Calu3 (cell line): ENCODE measurements around the gene LILRA2. TPM values are rescaled to one million over a fixed set of nuclear protein-coding genes. Genes with fewer than 3 reads are reported as not detected.

Source experiments
- BruUV-seq: library from RNA; stranded (reverse); fragments of 400-500 nt; replicated peaks from 2 replicates; lab custom pipeline; 2021; lab: Mats Ljungman, UMichigan
- CTCF ChIA-PET: fragments of 300-600 bp; sonication (Branson Sonifier 250); formaldehyde crosslinking; loops from one replicate; lab custom pipeline; 2022; ENCODE audit warnings: antibody characterized with exemption; lab: Charles Lee
- DNase-seq: peaks from one replicate; pipeline ENCODE4 v3.0.0; 2022
- H3K27ac Mint-ChIP-seq: one replicate; pipeline ENCODE4 v1.8.0; 2022; ENCODE audit warnings: mixed read lengths; ENCODE audit not compliant: unreplicated experiment
- H3K27me3 Mint-ChIP-seq: one replicate; pipeline ENCODE4 v1.8.0; 2022; ENCODE audit warnings: mixed read lengths; ENCODE audit not compliant: unreplicated experiment
- H3K36me3 Mint-ChIP-seq: one replicate; pipeline ENCODE4 v1.8.0; 2022; ENCODE audit warnings: mild to moderate bottlenecking, moderate library complexity, mixed read lengths; ENCODE audit not compliant: insufficient read depth, unreplicated experiment
- H3K4me1 Mint-ChIP-seq: one replicate; pipeline ENCODE4 v1.8.0; 2022; ENCODE audit warnings: mild to moderate bottlenecking, low read depth, mixed read lengths; ENCODE audit not compliant: unreplicated experiment
- H3K4me3 Mint-ChIP-seq: one replicate; pipeline ENCODE4 v1.8.0; 2022; ENCODE audit warnings: mild to moderate bottlenecking, low read depth, moderate library complexity, mixed read lengths; ENCODE audit not compliant: unreplicated experiment
- H3K9me3 Mint-ChIP-seq: one replicate; pipeline ENCODE4 v1.8.0; 2022; ENCODE audit warnings: low read depth, mixed read lengths; ENCODE audit not compliant: unreplicated experiment
- intact Hi-C: fragments of 100-400 bp; cut with micrococcal nuclease; formaldehyde crosslinking; loops from one replicate; pipeline ENCODE4 v1.10.0; 2022; ENCODE audit not compliant: unreplicated experiment
- total RNA-seq: library from RNA; stranded (reverse); gene quantifications from 2 replicates; pipeline ENCODE4 v1.2.3, GENCODE V29; 2022
- TF ChIP-seq, protein P1 (sequence below): fragments of 200-600 bp; IDR thresholded peaks from one replicate; pipeline ENCODE4 v1.8.0; 2022; ENCODE audit warnings: antibody characterized with exemption; ENCODE audit not compliant: unreplicated experiment

The LILRA2 gene
- total RNA-seq, 1 experiment from 2014 or later, result not detected

- no peaks in the 10 kb centered on the region for H3K36me3 Mint-ChIP-seq
- H3K4me3 Mint-ChIP-seq, result no peak overlapping the region
- no peaks in the 10 kb centered on the region for H3K4me1 Mint-ChIP-seq
- no peak for DNase-seq
- CTCF ChIA-PET, result interaction anchor here (0.7 kb wide), 1 partner anchor 38 kb away, joined by 4 read pairs; no protein-coding TSS in a partner anchor
- H3K27me3 Mint-ChIP-seq, result peaks cover 94% of the 10 kb centered on the region
- TF ChIP-seq, protein P1, sequence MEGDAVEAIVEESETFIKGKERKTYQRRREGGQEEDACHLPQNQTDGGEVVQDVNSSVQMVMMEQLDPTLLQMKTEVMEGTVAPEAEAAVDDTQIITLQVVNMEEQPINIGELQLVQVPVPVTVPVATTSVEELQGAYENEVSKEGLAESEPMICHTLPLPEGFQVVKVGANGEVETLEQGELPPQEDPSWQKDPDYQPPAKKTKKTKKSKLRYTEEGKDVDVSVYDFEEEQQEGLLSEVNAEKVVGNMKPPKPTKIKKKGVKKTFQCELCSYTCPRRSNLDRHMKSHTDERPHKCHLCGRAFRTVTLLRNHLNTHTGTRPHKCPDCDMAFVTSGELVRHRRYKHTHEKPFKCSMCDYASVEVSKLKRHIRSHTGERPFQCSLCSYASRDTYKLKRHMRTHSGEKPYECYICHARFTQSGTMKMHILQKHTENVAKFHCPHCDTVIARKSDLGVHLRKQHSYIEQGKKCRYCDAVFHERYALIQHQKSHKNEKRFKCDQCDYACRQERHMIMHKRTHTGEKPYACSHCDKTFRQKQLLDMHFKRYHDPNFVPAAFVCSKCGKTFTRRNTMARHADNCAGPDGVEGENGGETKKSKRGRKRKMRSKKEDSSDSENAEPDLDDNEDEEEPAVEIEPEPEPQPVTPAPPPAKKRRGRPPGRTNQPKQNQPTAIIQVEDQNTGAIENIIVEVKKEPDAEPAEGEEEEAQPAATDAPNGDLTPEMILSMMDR, result no peak
- peaks cover 2% of the 10 kb centered on the region for H3K9me3 Mint-ChIP-seq
- no TSS peak for BruUV-seq
- intact Hi-C loops, result no loop called here
- no peak overlapping the region for H3K27ac Mint-ChIP-seq
Measured at GRCh38 chr19:54532528-54532927, 41.1 kb upstream of the LILRA2 start.

GRCh38 chr19:54533476-54533875 is 40.1 kb upstream of the LILRA2 start:
- TF ChIP-seq, protein P1, result no peak
- no peak for DNase-seq
- BruUV-seq, result no TSS peak
- intact Hi-C loops, result no loop called here
- Mint-ChIP-seq H3K4me1 (no peaks in the 10 kb centered on the region), H3K4me3 (no peak overlapping the region), H3K9me3 (peaks cover 2% of the 10 kb centered on the region), H3K36me3 (no peaks in the 10 kb centered on the region), H3K27me3 (peaks cover 94% of the 10 kb centered on the region), H3K27ac (no peak overlapping the region)
- CTCF ChIA-PET, result no interaction called here

- TF ChIP-seq, protein P1, result no peak
- H3K9me3 Mint-ChIP-seq, result no peaks in the 10 kb centered on the region
- no peak overlapping the region for H3K4me3 Mint-ChIP-seq
- no peak for DNase-seq
- intact Hi-C loops, result no loop called here
- CTCF ChIA-PET, result no interaction called here
- no peaks in the 10 kb centered on the region for H3K36me3 Mint-ChIP-seq
- BruUV-seq, result no TSS peak
- no peaks in the 10 kb centered on the region for H3K4me1 Mint-ChIP-seq
- peaks cover 94% of the 10 kb centered on the region for H3K27me3 Mint-ChIP-seq
- H3K27ac Mint-ChIP-seq, result no peak overlapping the region
Measured at GRCh38 chr19:54534156-54534555, 39.4 kb upstream of the LILRA2 start.

DNA sequence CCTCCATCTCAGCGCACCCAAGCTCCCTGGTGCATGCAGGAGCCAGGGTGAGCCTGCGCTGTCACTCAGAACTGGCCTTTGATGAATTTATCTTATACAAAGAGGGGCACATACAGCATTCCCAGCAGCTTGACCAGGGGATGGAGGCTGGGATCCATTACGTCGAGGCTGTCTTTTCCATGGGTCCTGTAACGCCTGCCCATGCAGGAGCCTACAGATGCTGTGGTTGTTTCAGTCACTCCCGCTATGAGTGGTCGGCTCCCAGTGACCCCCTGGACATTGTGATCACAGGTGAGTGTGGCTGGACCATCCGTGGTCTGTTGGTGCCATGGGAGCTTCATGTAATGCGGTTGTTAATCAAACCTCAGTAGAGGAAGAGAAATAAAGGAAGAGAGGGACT is 38.0 kb upstream of the LILRA2 start:
- intact Hi-C loops, result no loop called here
- CTCF ChIA-PET, result no interaction called here
- Mint-ChIP-seq H3K36me3 (no peaks in the 10 kb centered on the region), H3K27ac (no peak overlapping the region), H3K27me3 (peaks cover 88% of the 10 kb centered on the region), H3K9me3 (no peaks in the 10 kb centered on the region), H3K4me1 (no peaks in the 10 kb centered on the region), H3K4me3 (no peak overlapping the region)
- BruUV-seq, result no TSS peak
- TF ChIP-seq, protein P1, result no peak
- DNase-seq, result no peak
